Heart right ventricle (tissue), 16 donors: ENCODE measurements around the gene SLC51B. TPM values are rescaled to one million over a fixed set of nuclear protein-coding genes. Genes with fewer than 3 reads are reported as not detected.
A peak's percentile ranks its signal among the peaks of the same experiment; 100 is the strongest.
"Not testable (repeated sequence)": the region's sequence is repeated elsewhere in the genome, so short reads cannot be mapped to it uniquely, and the experiment has no call there.

Source experiments
- ATAC-seq, 8 donors: fragments of 200-7000 bp; cut with Tn5 transposase; one replicate each; pipeline ENCODE4 v1.9.1; 2020; ENCODE audit warnings: mild to moderate bottlenecking in 8 of 8, moderate library complexity in 8 of 8, moderate number of reproducible peaks in 1 of 8
- DNase-seq, 2 donors: peaks; one replicate each; pipeline ENCODE4 v3.0.0-alpha.2; 2020
- H3K27ac ChIP-seq, 10 donors: fragments of 200-600 bp; sonication (generic) in 2 of 10; one replicate each; pipeline versions ENCODE4 v1.5.0 to v1.8.0; 2020 to 2022; ENCODE audit warnings: mild to moderate bottlenecking in 3 of 10
- H3K27me3 ChIP-seq, 7 donors: fragments of 200-600 bp; one replicate each; pipeline ENCODE4 v1.8.0; 2021 to 2022; ENCODE audit warnings: mild to moderate bottlenecking in 2 of 7
- H3K36me3 ChIP-seq, 9 donors: fragments of 200-600 bp; sonication (generic) in 1 of 9; one replicate each; pipeline versions ENCODE4 v1.5.0 to v1.8.0; 2020 to 2022; ENCODE audit warnings: mild to moderate bottlenecking in 2 of 9
- H3K4me1 ChIP-seq, 9 donors: fragments of 200-600 bp; sonication (generic) in 1 of 9; one replicate each; pipeline versions ENCODE4 v1.5.0 to v1.8.0; 2020 to 2022; ENCODE audit warnings: mild to moderate bottlenecking in 4 of 9
- H3K4me3 ChIP-seq, 10 donors: fragments of 200-600 bp; sonication (generic) in 2 of 10; one replicate each; pipeline versions ENCODE4 v1.5.0 to v1.8.0; 2020 to 2022; ENCODE audit warnings: mild to moderate bottlenecking in 7 of 10, moderate library complexity in 2 of 10
- H3K9me3 ChIP-seq, 11 donors: fragments of 200-600 bp in 10 of 11; sonication (generic) in 2 of 11; one replicate each; pipeline versions ENCODE4 v1.5.0 to v1.8.0; 2013 to 2022; ENCODE audit warnings: mild to moderate bottlenecking in 2 of 11, control low read depth in 1 of 11, moderate library complexity in 1 of 11
- WGBS, 2 donors: extraction: QIAGEN DNeasy Blood & Tissue Kit; methylation state at CpG; one replicate each; pipeline ENCODE4 v1.1.7; 2013; ENCODE audit warnings: inconsistent platforms in 1 of 2; 5-methylcytosine and 5-hydroxymethylcytosine counted together
- intact Hi-C, 10 donors: fragments of 100-400 bp; cut with DNase I; formaldehyde crosslinking; loops; one replicate each; pipeline versions ENCODE4 v1.11.1 to v1.14.2; 2022
- polyA plus RNA-seq, 2 donors: library from polyadenylated mRNA; stranded (reverse); fragments of 200-250 nt; gene quantifications; one replicate each; pipeline ENCODE4 v1.2.3, GENCODE V29; 2013
- total RNA-seq, 10 donors: library from RNA; stranded (reverse); fragmentation: NEBNext Ultra II Directional in 3 of 10; extraction: Animal tissue kit (Norgen Biotek cat#: 25700) in 3 of 10; gene quantifications; one replicate each; pipeline versions ENCODE4 v1.2.1 to v1.2.4, GENCODE V29; 2021 to 2023
- TF ChIP-seq, protein P1 (sequence below), 9 donors: fragments of 200-600 bp; sonication (generic) in 2 of 9; IDR thresholded peaks; one replicate each; pipeline versions ENCODE4 v1.5.0 to v1.8.0; 2021 to 2022; ENCODE audit warnings: antibody characterized with exemption in 9 of 9, mild to moderate bottlenecking in 5 of 9, moderate library complexity in 1 of 9
- donor health status: Arrhythmogenic right ventricular cardiomyopathy.
- donor health status: ischemic (EF 13 %, LVEDD 7.1; RV severe dilation, severe dysfunction).
- donor health status: healthy with polysubstance abuse.
- donor health status: DM: no; HTN: yes; CAD: no.
- donor health status: DM: no; HTN: no; CAD: no.
- donor health status: ischemic (EF 25% LVEDD 6.9; RV normal size, moderate dysfunction).
- donor health status: ischemic (EF 25% LVEDD 5.7; RV mildly dilated, moderate dysfunction).
- donor health status: healthy.
- donor health status: DM: yes; HTN: yes; CAD: no.
- donor health status: Ischemic cardiomyopathy.
- donor health status: ischemic (EF 35%, LVEDD 5.7; RV mildly dilated, moderate dysfunction).
- donor health status: nonischemic (EF 11% LVEDD 7.7; RV severe dilation, severe dysfunction).
- donor health status: DM: yes; HTN: yes; CAD: no.
- donor health status: PGD.
- donor health status: ischemic (EF 29% LVEDD 5.4; RV normal size, mild dysfunction).
- donor health status: nonischemic (EF 23%, LVEDD 6.1; RV moderate dilation, normal function).

The SLC51B gene
- total and polyA plus RNA-seq, 12 donors, result 0.43 TPM; not detected in 11

DNA sequence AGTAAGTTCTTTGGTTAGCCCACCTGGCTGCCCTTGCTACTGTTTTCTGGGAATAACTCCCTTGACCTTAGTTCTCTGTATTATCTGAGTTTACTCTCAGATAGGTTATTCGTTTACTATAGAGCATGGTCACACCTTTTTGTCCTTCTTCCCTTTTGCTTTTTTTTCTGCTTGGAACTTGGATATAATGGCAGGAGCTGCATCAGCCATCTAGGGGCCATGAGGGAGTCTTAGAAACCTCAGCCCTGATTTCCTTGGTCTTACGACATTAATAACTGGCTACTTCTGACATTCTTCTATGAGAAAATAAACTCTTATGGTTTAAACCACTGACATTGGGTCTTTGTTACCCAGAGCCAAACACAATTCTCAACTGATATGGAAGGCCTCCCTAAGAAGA lies 3.4 kb upstream of the SLC51B start:
- H3K4me1 ChIP-seq, result peaks cover 0 to 24% (median 9%) of the 10 kb centered on the region in 9 donors
- intact Hi-C loops, result no loop called here
- TF ChIP-seq, protein P1, sequence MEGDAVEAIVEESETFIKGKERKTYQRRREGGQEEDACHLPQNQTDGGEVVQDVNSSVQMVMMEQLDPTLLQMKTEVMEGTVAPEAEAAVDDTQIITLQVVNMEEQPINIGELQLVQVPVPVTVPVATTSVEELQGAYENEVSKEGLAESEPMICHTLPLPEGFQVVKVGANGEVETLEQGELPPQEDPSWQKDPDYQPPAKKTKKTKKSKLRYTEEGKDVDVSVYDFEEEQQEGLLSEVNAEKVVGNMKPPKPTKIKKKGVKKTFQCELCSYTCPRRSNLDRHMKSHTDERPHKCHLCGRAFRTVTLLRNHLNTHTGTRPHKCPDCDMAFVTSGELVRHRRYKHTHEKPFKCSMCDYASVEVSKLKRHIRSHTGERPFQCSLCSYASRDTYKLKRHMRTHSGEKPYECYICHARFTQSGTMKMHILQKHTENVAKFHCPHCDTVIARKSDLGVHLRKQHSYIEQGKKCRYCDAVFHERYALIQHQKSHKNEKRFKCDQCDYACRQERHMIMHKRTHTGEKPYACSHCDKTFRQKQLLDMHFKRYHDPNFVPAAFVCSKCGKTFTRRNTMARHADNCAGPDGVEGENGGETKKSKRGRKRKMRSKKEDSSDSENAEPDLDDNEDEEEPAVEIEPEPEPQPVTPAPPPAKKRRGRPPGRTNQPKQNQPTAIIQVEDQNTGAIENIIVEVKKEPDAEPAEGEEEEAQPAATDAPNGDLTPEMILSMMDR (IDR thresholded peaks at IDR 0.05), result no peak

GRCh38 chr15:65042776-65043327 lies 2.3 kb upstream of the SLC51B start:
- intact Hi-C loops, result no loop called here
- DNase-seq (no peak), ATAC-seq (no peak)
- TF ChIP-seq, protein P1 (IDR thresholded peaks at IDR 0.05), result no peak
- no peaks in the 10 kb centered on the region for H3K27me3 ChIP-seq
- H3K27ac ChIP-seq, result peak overlapping the region in 1 of 10 donors; percentile 18
- H3K36me3 ChIP-seq, result no peaks in the 10 kb centered on the region
- no peaks in the 10 kb centered on the region for H3K9me3 ChIP-seq
- peaks cover 0 to 24% (median 9%) of the 10 kb centered on the region in 9 donors for H3K4me1 ChIP-seq
- no peak overlapping the region for H3K4me3 ChIP-seq
- 54 to 69% methylated on average over 4 of the region's 4 CpGs for WGBS, 2 donors

More for the DNA sequence above, 3.4 kb upstream of the SLC51B start:
- Histone ChIP-seq H3K36me3 (no peaks in the 10 kb centered on the region), H3K27me3 (no peaks in the 10 kb centered on the region), H3K27ac (no peak overlapping the region), H3K4me3 (no peak overlapping the region), H3K9me3 (no peaks in the 10 kb centered on the region)
- ATAC-seq, result no peak
- WGBS, 2 donors, result 94 to 95% methylated on average over 2 of the region's 2 CpGs
- no peak for DNase-seq

- H3K4me3 ChIP-seq, H3K36me3 ChIP-seq, H3K9me3 ChIP-seq, H3K27ac ChIP-seq, DNase-seq, H3K27me3 ChIP-seq, intact Hi-C loops: not testable (repeated sequence)
- H3K4me1 ChIP-seq, result peaks cover 0 to 28% (median 15%) of the 10 kb centered on the region in 9 donors
- ATAC-seq, result peak in 3 of 8 donors; percentile 38 to 60 (median 38)
- WGBS, 2 donors, result 74 to 79% methylated on average over 5 of the region's 5 CpGs
Observed at GRCh38 chr15:65044218-65044617, 969 bp upstream of the SLC51B start.

DNA sequence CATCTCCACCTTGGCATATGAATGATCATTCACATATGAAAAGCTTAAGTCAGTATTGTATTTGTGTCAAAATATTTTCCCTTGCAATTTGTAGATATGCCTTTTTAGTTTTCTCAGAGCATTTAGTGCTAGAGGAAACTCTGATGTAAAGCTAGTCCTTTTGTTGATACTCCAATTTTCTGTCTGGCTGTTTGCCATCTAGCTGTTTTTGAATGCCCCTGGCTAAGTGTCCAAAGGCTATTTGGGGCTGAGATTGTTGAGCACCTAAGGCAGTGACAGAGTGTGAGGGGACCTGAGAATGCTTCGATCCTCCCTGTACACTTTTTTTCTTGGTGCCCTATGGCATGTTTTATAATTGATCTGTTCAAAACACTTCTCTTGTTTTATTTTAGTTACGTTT lies 3.1 kb downstream of the SLC51B start:
- H3K27ac ChIP-seq, result no peak overlapping the region
- DNase-seq, result no peak
- TF ChIP-seq, protein P1 (IDR thresholded peaks at IDR 0.05), result no peak
- H3K4me3 ChIP-seq, result no peak overlapping the region
- no peak for ATAC-seq
- intact Hi-C loops, result no loop called here
- H3K36me3 ChIP-seq, result peaks cover 0 to 3% (median 0%) of the 10 kb centered on the region in 9 donors
- H3K27me3 ChIP-seq, result no peaks in the 10 kb centered on the region
- 77 to 78% methylated on average over 2 of the region's 2 CpGs for WGBS, 2 donors
- peaks cover 4 to 38% (median 23%) of the 10 kb centered on the region in 9 donors for H3K4me1 ChIP-seq
- no peaks in the 10 kb centered on the region for H3K9me3 ChIP-seq

DNA sequence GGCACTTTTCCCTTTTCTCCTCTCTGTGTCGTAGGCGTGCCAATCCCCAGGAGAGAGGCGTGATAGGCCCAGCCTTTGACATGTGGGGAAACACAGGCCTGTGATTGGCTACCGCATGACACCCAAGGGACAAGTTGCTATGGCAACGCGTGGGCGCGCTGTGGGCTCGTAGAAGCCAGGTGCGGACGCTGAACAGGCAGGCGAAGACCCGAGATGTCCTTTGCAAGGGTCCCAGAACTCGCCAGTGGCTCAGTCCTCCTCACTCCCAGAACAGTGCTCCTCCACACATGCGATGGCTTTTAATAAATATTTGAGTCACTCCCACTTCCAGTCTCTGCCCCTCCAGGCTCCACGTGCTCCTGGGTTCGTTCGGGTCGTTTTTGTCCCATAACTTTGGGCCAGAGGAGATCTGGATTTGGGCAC lies 4.2 kb downstream of the SLC51B start:
- peak; percentile 88 to 95 for DNase-seq
- Histone ChIP-seq H3K36me3 (peaks cover 0 to 13% (median 0%) of the 10 kb centered on the region in 9 donors), H3K27me3 (no peaks in the 10 kb centered on the region), H3K4me1 (peaks cover 4 to 36% (median 24%) of the 10 kb centered on the region in 9 donors), H3K4me3 (peak overlapping the region in 9 of 10 donors; percentile 13 to 50 (median 43)), H3K27ac (no peak overlapping the region), H3K9me3 (no peaks in the 10 kb centered on the region)
- intact Hi-C loops, result no loop called here
- 3% methylated on average over 19 of the region's 19 CpGs for WGBS, 2 donors
- TF ChIP-seq, protein P1 (IDR thresholded peaks at IDR 0.05), result no peak
- peak; percentile 84 to 95 (median 91) for ATAC-seq
